NT2/D1 (cell line): ENCODE data around the gene TBPL1.

Source experiments
- SUZ12 ChIP-seq: IDR thresholded peaks from 2 replicates; pipeline ENCODE4 v1.6.1; 2011; ENCODE audit not compliant: insufficient read length, insufficient read depth; ENCODE audit errors: extremely low read depth
- ZNF274 ChIP-seq: IDR thresholded peaks from 2 replicates; pipeline ENCODE4 v1.6.1; 2011; ENCODE audit warnings: mild to moderate bottlenecking, low read depth, low read length

DNA sequence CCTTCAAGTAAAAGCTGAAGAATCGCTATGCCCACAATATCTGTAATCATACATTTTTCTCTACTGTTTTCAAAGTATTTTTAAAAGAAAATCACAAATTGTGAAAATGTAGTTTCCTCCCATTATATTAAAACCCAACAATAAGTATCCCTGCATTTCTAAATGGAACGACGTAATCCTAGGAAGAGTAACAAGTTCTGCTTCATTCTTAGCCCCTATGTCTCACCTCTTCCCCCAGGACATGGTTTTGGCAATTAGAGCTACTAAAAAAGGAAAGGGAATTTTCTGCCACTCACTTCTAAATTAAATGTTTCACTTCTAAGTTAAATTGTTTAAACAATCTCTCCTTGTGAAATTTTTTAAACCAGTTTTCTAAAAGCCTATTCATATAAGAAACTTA is 47.4 kb downstream of the TBPL1 start:
- no peak for TF ChIP-seq SUZ12
- no peak for TF ChIP-seq ZNF274
